ENCODE measurements around the gene ZMAT2.

GRCh38 chr5:140673187-140673976, 26.9 kb upstream of the ZMAT2 start, which contains the start of gene DND1:
- TF ChIP-seq EZH2 (IDR thresholded peaks at IDR 0.05; ENCODE audit: borderline replicate concordance, low read depth, low read length, severe bottlenecking) (no peak), CTCF (IDR thresholded peaks at IDR 0.05; ENCODE audit: extremely low read depth in 1 of 2, insufficient read depth in 1 of 2, low read depth in 1 of 2, low read length in 2 of 2) (no peak), POLR2AphosphoS5 (IDR thresholded peaks at IDR 0.05; ENCODE audit: insufficient read depth, low read depth, low read length) (no peak), MYC (IDR thresholded peaks at IDR 0.05; ENCODE audit: low read depth, low read length) (no peak), POLR2A (IDR thresholded peaks at IDR 0.05; ENCODE audit: low read depth, low read length) (no peak), MAX (IDR thresholded peaks at IDR 0.05; ENCODE audit: insufficient read depth, insufficient read length) (no peak), GATA2 (IDR thresholded peaks at IDR 0.05; ENCODE audit: insufficient read depth, insufficient read length, low read depth, low read length) (no peak), FOS (IDR thresholded peaks at IDR 0.05; ENCODE audit: borderline replicate concordance, insufficient read depth, low read length) (no peak), JUN (IDR thresholded peaks at IDR 0.05; ENCODE audit: borderline replicate concordance, insufficient read depth, insufficient read length, low read depth) (no peak)

Measured in endothelial cell of umbilical vein (primary cell).